HG03095 (cell line): ENCODE data around the gene SAYSD1.

ENCODE experiments used
- ATAC-seq: cut with Tn5 transposase; IDR thresholded peaks from one replicate; pipeline ENCODE4 v1.9.1; 2021; ENCODE audit warnings: moderate library complexity; ENCODE audit not compliant: unreplicated experiment

Gene SAYSD1

DNA sequence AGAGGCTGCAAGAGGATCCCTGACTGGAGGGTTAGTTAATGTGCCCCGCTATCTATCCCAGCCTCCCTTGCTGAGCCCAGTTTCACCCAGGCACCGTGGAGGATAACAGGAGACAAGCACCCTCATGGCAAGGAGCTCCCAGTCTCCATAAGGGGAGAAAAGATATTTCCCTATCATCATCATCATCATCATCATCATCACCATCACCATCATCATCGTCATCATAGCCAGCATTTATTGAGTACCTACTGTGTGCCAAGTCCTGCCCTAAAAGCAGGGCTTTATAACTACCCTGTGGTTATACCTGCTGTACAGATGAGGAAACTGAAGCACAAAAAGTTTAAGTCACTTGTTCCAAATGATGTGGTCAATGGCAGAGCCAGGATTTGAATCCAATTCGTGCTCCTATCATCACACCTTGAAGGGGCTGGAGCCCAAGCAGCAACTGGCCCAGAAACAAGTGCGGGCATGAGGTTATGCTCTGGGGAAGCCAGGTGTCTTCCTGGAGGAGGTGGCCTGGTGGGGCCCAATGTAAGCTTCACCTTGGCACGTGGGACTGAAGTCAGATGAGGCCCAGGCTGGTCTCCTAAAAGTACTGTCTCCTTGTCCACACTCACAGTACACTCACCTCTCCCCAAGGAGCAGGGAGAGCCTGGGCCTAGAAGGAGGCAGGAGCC is 56.4 kb downstream of the SAYSD1 start:
- ATAC-seq, result no peak

DNA sequence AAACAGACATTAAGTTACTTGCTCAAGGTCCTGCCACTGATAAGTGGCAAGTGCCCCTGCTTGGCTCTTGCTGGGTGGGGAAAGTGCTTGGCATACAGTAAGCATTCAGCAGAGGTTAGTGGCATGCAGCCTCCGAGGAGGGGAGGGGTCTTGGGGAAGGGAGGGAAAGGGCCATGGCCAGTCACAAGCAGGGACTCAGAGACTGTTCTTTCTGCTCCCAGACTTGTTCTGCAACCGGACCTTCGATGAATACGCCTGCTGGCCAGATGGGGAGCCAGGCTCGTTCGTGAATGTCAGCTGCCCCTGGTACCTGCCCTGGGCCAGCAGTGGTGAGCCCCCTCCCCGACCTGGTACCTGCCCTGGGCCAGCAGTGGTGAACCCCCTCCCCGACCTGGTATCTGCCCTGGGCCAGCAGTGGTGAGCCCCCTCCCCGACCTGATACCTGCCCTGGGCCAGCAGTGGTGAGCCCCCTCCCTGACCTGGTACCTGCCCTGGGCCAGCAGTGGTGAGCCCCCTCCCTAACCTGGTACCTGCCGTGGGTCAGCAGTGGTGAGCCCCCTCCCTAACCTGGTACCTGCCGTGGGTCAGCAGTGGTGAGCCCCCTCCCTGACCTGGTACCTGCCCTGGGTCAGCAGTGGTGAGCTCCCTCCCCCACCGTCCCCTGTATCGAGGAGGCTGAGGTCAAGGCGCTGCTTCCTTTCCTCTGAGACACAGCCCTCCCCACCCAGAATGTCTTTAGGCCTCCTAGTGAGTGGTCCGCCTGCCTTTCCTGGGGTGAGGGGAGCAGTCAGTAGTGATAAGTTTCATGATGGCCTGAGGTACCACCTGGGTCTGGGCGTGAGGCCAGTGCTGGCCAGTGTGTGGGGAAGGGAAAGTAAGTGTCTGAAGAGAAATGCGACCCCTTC is 57.5 kb downstream of the SAYSD1 start:
- no peak for ATAC-seq

DNA sequence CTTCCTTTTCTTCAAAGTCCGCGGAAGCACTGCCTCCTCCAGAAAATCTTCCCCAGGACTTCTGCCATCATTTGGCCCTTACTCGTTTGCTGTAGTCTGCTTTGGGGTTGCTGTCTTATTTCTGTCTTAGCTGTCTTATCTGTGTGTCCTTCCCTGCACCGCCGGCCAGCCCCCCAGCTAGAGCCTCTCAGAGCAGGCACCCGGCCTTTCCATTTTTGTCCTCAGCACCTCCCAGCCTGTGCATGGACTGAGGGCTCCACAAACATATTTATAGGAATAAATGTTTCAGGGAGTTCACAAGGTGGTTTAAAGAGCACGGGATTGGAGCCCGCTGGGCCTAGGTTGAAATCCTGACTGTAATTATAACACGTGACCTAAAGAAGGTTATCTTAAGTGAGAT is 58.3 kb downstream of the SAYSD1 start:
- ATAC-seq, result no peak

DNA sequence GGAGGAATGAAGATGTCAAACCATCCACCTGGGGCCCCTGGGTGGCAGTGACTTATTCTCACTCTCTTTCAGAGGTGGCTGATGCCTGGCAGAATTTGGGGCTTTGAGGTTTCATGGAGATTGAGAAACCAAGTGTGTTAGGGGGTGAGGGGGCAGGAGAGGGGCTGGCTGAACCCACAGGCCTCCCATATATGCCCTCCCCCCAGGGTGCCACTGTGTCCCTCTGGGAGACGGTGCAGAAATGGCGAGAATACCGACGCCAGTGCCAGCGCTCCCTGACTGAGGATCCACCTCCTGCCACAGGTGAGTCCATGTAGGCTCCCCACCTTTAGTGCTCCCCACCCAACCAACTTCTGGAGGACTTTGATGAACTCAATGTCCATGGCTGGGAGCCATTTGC is 58.8 kb downstream of the SAYSD1 start:
- ATAC-seq, result no peak

DNA sequence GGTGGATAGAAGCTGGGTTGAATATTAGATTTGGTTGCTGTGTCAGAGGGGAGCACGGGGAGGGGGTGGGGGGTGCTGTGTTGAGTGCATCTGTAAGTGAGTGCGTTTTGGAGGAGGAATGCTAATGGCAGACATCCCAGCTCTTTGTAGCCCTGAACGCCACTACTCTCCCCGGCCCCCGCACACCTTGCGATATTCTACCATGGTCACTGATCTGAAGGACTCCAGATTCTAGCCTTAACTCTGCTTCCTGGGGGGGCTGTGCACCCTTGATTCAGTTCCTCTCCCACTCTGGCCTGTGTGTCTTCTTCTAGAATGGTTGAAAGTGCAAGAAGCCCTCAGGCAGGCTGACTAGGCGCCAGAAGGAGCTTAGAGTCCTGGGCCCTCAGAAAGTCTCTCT is 59.3 kb downstream of the SAYSD1 start:
- ATAC-seq, result no peak

DNA sequence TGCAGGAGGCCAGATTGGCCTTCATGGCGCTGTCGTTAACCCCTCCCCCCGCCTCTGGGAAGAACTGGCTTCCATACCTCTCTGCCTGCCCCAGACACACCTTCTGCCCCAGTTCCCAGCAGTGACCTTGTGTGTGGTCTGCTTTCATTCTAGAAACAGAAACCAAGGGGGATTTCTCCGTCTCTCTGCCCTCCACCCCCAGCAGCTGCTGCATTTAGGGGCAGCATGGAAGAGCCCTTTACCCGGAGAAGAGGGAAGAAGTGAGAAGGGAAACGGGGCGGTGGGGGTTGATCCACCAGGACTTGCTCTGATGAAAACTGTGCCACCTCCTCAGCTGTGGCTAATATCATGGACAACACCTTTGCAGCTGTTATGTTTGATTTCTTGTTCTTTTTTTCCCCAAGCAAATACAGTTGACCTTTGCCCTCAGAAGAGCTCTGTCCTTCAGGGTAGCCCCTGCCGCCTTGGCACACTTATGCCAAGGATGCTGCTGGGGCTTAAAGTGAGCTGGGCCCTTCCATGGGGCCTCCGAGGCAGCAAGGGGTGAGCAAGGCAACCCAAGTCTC is 60.3 kb downstream of the SAYSD1 start:
- ATAC-seq, result no peak
